ENCODE results near the gene DENND6B. TPM values are rescaled to one million over a fixed set of nuclear protein-coding genes. Genes with fewer than 3 reads are reported as not detected.

Gene DENND6B
- total and polyA plus RNA-seq, 12 donors: 1.1 to 3.6 (median 2.0) TPM

DNA sequence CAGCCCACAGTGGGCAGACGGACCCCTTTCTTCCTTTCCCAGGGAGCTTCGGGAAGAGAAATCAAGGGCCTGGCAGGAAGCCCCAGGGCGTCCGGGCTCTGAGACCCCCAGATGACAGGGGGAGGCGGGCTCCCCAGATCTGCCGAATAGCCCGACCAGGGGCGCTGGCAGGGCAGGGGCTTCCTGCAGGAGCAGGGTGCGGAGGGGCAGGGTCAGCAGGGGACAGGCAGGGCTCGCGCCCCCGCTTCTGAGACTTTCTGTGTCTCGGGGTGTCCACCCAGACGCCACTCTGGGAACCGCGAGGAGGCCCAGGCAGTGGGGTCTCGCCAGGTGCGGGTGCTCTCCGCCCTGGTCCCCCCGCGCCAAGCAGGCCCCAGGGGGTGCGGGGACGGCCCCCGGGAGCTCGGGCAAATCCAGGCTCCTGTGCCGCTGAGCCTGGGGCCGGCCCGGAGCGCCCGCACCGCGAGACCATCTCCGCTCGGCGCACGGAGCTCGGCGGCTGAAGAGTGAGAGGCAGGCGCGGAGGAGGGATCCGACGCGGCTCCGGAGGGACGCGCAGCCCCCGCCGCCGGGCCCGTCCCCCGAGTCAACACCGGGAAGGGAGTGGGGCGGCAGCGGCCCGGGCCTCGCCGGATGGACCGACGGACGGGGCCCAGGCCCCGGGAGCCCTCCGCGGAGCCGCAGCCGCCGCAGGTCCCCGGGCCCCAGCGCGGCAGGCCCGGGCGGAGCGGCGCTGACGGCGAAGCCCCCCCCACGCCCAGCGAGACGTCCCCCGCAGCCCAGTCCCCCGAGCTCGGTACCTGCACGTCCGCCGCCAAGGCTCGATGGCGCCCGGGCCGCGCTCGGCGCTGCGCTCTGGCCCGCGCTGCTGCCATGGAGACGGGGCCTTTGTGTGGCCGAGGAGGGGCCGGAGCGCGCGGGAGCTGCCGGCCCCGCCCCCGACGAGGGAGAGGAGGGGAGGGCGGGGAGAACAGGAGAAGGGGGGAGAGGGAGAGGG, 19.8 kb downstream of the DENND6B start, which contains the start of gene PLXNB2:
PLXNB2 (minus strand) TSS at position 894 of the 997 bp plus-strand sequence. CDS start 17,062 bp downstream, outside the sequence.
- intact Hi-C loops (cut with DNase I): loop anchor here in 1 of 10 donors (5.0 kb wide), 1 partner anchor 35 kb away; the partner anchor contains the start of gene MAPK11
- TF ChIP-seq, protein P1, sequence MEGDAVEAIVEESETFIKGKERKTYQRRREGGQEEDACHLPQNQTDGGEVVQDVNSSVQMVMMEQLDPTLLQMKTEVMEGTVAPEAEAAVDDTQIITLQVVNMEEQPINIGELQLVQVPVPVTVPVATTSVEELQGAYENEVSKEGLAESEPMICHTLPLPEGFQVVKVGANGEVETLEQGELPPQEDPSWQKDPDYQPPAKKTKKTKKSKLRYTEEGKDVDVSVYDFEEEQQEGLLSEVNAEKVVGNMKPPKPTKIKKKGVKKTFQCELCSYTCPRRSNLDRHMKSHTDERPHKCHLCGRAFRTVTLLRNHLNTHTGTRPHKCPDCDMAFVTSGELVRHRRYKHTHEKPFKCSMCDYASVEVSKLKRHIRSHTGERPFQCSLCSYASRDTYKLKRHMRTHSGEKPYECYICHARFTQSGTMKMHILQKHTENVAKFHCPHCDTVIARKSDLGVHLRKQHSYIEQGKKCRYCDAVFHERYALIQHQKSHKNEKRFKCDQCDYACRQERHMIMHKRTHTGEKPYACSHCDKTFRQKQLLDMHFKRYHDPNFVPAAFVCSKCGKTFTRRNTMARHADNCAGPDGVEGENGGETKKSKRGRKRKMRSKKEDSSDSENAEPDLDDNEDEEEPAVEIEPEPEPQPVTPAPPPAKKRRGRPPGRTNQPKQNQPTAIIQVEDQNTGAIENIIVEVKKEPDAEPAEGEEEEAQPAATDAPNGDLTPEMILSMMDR (IDR thresholded peaks at IDR 0.05): no peak
- H3K4me1 ChIP-seq: peaks cover 43 to 66% (median 64%) of the 10 kb centered on the region in 9 donors
- WGBS, 2 donors: 0 to 1% methylated on average over 81 to 104 of the region's 105 CpGs
- H3K9me3 ChIP-seq: no peaks in the 10 kb centered on the region
- peak; percentile 87 to 88 for DNase-seq
- H3K27me3 ChIP-seq: peaks cover 0 to 4% (median 0%) of the 10 kb centered on the region in 7 donors
- H3K4me3 ChIP-seq: peak within 1 kb of the TSS; percentile 85 to 98 (median 94)
- no peaks in the 10 kb centered on the region for H3K36me3 ChIP-seq
- peak within 1 kb of the TSS; percentile 91 to 98 (median 94) for H3K27ac ChIP-seq
- peak; percentile 36 to 76 (median 62) for ATAC-seq

DNA sequence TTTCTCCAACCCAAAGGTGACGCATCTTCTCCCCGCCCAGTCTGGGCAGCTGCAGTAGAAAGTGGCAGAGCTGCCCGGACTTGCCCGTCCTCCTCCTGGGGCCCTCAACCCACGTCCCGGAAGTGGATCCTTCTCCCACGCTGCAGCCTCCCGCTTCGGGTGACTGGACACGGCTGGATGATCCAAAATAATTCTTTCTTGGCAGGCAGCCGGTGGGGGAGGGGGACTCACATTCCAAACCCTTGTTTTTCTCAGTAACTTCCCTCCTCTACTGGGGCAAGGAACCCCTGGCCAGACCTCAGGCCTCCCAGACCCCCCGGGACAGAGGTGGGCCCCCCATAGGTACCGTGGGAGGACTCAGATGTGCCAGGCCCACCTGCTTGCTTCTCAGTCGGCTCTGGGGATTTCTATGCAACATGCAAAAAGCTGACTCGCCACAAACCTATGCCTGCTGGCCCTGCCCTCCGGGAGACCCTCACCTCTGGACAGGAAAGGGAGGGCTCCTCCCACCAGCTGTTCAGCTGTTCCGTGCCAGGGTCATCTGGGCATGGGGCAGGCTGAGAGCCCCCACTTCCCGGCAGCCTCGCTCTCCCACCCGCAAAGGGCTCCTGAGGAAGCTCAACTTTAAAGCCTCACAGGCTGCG, 20.8 kb downstream of the DENND6B start:
- TF ChIP-seq, protein P1 (IDR thresholded peaks at IDR 0.05): no peak
- ATAC-seq: peak; percentile 28 to 64 (median 50)
- H3K4me1 ChIP-seq: peaks cover 53 to 77% (median 74%) of the 10 kb centered on the region in 9 donors
- 1% methylated on average over 21 of the region's 21 CpGs for WGBS, 2 donors
- peak overlapping the region; percentile 85 to 98 (median 94) for H3K4me3 ChIP-seq
- intact Hi-C loops (cut with DNase I): loop anchor here in 1 of 10 donors (5.0 kb wide), 1 partner anchor 34 kb away; the partner anchor contains the start of gene MAPK11
- peak; percentile 79 to 88 for DNase-seq
- peaks cover 0 to 1% (median 0%) of the 10 kb centered on the region in 9 donors for H3K36me3 ChIP-seq
- no peaks in the 10 kb centered on the region for H3K9me3 ChIP-seq
- H3K27ac ChIP-seq: peak overlapping the region; percentile 91 to 98 (median 94)
- H3K27me3 ChIP-seq: peaks cover 0 to 4% (median 0%) of the 10 kb centered on the region in 7 donors

DNA sequence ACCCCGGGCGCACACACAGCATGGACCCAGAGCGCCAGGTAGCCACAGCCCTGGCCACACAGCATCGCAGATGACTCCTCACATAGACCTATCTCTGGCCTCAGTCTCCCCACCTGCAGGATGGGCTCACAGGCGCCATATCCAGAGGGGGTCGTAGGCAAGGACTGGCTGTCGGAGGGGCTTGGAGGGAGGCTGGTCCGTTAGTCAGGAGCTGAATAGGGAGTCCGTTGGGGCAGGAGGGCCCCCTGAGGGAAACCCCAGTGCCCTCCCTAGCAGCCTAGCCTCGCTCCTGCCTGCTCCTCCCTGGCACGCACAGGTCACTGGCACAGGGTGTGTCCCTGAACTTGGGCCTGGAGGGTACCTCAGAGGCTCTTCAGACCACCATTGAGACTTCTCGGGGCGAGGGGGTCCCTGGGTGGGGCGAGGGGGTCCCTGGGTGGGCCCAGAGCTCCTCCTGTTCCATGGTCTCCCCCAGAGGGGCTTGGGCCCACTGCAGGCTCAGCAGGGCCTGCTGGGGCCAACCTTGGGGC, 21.4 kb downstream of the DENND6B start:
- Histone ChIP-seq H3K9me3 (no peaks in the 10 kb centered on the region), H3K4me1 (peaks cover 59 to 82% (median 80%) of the 10 kb centered on the region in 9 donors), H3K27me3 (peaks cover 0 to 6% (median 0%) of the 10 kb centered on the region in 7 donors), H3K36me3 (peaks cover 0 to 5% (median 0%) of the 10 kb centered on the region in 9 donors), H3K27ac (peak overlapping the region; percentile 91 to 98 (median 94)), H3K4me3 (peak overlapping the region; percentile 21 to 98 (median 94))
- ATAC-seq (peak in 2 of 8 donors; percentile 0 to 4), DNase-seq (no peak)
- intact Hi-C loops (cut with DNase I): loop anchor here in 1 of 10 donors (5.0 kb wide), 1 partner anchor 33 kb away; the partner anchor contains the start of gene MAPK11
- TF ChIP-seq, protein P1 (IDR thresholded peaks at IDR 0.05): no peak
- WGBS, 2 donors: 56 to 68% methylated on average over 14 of the region's 14 CpGs

Measured in heart right ventricle (tissue), 16 donors.